PC-9 (cell line): ENCODE measurements around the gene CDC26.

ENCODE experiments used
- CTCF ChIP-seq: fragments of 200-600 bp; sonication (generic); conservative IDR thresholded peaks from 2 replicates; pipeline ENCODE4 v1.6.1; 2017; ENCODE audit warnings: mixed run types, antibody characterized with exemption, mild to moderate bottlenecking, moderate library complexity
- EZH2 ChIP-seq: fragments of 200-600 bp; sonication (generic); IDR thresholded peaks from 2 replicates; pipeline ENCODE4 v1.8.0; 2017; ENCODE audit warnings: antibody characterized with exemption, low read depth

- TF ChIP-seq CTCF, result no peak
- no peak for TF ChIP-seq EZH2
These were observed 19.9 kb downstream of the CDC26 start for GRCh38 chr9:113255438-113255837.
